ENCODE results near the gene AFDN. TPM values are rescaled to one million over a fixed set of nuclear protein-coding genes. Genes with fewer than 3 reads are reported as not detected.

The AFDN gene
- total RNA-seq, 1 donor from 2014 or later, result 162 TPM

DNA sequence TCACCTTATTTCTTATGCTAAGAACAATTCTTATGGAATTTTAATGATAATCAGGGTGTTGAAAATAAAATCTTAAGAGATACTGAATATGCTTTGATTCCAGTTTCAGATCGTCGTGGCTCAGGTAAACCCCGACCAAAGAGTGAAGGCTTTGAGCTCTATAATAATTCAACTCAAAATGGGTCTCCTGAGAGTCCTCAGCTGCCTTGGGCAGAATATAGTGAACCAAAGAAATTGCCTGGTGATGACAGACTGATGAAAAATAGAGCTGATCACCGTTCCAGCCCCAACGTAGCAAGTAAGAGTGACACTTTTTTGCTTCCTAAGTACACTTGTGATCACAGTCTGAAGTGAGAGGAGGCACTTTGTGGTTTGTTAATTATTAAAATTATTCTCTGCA, 119.9 kb downstream of the AFDN start:
- no peaks in the 10 kb centered on the region for H3K9me3 ChIP-seq
- H3K4me1 ChIP-seq, result no peaks in the 10 kb centered on the region
- H3K27ac ChIP-seq, result no peak overlapping the region
- H3K36me3 ChIP-seq, result peaks cover 0 to 81% of the 10 kb centered on the region in 2 donors
- H3K4me3 ChIP-seq, result no peak overlapping the region
- intact Hi-C loops (cut with DNase I), result no loop called here
- no peaks in the 10 kb centered on the region for H3K27me3 ChIP-seq
- DNase-seq (ENCODE audit: extremely low spot score in 2 of 2), result no peak
- TF ChIP-seq CTCF (IDR thresholded peaks at IDR 0.05) (no peak), POLR2A (IDR thresholded peaks at IDR 0.05) (no peak), POLR2AphosphoS5 (IDR thresholded peaks at IDR 0.05; ENCODE audit: insufficient read depth in 1 of 2, low read depth in 1 of 2) (no peak)

GRCh38 chr6:167947716-167948115, 121.0 kb downstream of the AFDN start:
- Histone ChIP-seq H3K4me3 (no peak overlapping the region), H3K27me3 (no peaks in the 10 kb centered on the region), H3K36me3 (peaks cover 0 to 89% of the 10 kb centered on the region in 2 donors), H3K9me3 (no peaks in the 10 kb centered on the region), H3K4me1 (no peaks in the 10 kb centered on the region), H3K27ac (no peak overlapping the region)
- DNase-seq (ENCODE audit: extremely low spot score in 2 of 2), result no peak
- TF ChIP-seq POLR2A (IDR thresholded peaks at IDR 0.05) (no peak), CTCF (IDR thresholded peaks at IDR 0.05) (no peak), POLR2AphosphoS5 (IDR thresholded peaks at IDR 0.05; ENCODE audit: insufficient read depth in 1 of 2, low read depth in 1 of 2) (no peak)
- intact Hi-C loops (cut with DNase I), result no loop called here

DNA sequence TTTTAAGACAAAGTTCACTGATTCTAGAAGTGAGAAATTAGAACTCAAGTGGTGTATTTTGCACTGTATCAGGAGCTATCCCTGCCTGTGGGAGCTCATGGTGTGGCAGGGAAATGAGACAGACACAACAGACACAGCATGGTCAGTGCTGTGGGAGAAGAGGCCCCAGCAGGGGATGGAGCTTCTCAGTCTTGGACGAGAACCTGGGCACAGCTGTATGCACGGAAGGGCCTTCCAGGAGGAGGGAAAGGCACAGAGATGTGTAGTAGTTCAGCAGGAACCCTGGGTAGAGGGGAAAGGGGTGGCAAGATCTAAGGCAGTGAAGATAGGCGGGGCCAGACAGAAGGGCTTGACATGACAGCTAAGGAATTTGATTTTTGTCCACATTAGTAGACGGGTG, 122.0 kb downstream of the AFDN start:
- H3K4me3 ChIP-seq, result no peak overlapping the region
- peaks cover 0 to 84% of the 10 kb centered on the region in 2 donors for H3K36me3 ChIP-seq
- no peaks in the 10 kb centered on the region for H3K9me3 ChIP-seq
- DNase-seq (ENCODE audit: extremely low spot score in 2 of 2), result no peak
- no peaks in the 10 kb centered on the region for H3K4me1 ChIP-seq
- TF ChIP-seq POLR2A (IDR thresholded peaks at IDR 0.05), result no peak
- TF ChIP-seq CTCF (IDR thresholded peaks at IDR 0.05), result no peak
- no peak for TF ChIP-seq POLR2AphosphoS5 (IDR thresholded peaks at IDR 0.05; ENCODE audit: insufficient read depth in 1 of 2, low read depth in 1 of 2)
- no peaks in the 10 kb centered on the region for H3K27me3 ChIP-seq
- H3K27ac ChIP-seq, result no peak overlapping the region
- intact Hi-C loops (cut with DNase I), result no loop called here

GRCh38 chr6:167949121-167949684, 122.5 kb downstream of the AFDN start:
- H3K27ac ChIP-seq, result no peak overlapping the region
- no peaks in the 10 kb centered on the region for H3K27me3 ChIP-seq
- TF ChIP-seq POLR2AphosphoS5 (IDR thresholded peaks at IDR 0.05; ENCODE audit: insufficient read depth in 1 of 2, low read depth in 1 of 2) (no peak), POLR2A (IDR thresholded peaks at IDR 0.05) (no peak), CTCF (IDR thresholded peaks at IDR 0.05) (no peak)
- no peaks in the 10 kb centered on the region for H3K4me1 ChIP-seq
- peaks cover 0 to 79% of the 10 kb centered on the region in 2 donors for H3K36me3 ChIP-seq
- H3K4me3 ChIP-seq, result no peak overlapping the region
- intact Hi-C loops (cut with DNase I), result no loop called here
- no peaks in the 10 kb centered on the region for H3K9me3 ChIP-seq
- DNase-seq (ENCODE audit: extremely low spot score in 2 of 2), result no peak

- no peaks in the 10 kb centered on the region for H3K4me1 ChIP-seq
- H3K27me3 ChIP-seq, result no peaks in the 10 kb centered on the region
- DNase-seq (ENCODE audit: extremely low spot score in 2 of 2), result no peak
- H3K36me3 ChIP-seq, result peaks cover 0 to 55% of the 10 kb centered on the region in 2 donors
- TF ChIP-seq CTCF (IDR thresholded peaks at IDR 0.05) (no peak), POLR2AphosphoS5 (IDR thresholded peaks at IDR 0.05; ENCODE audit: insufficient read depth in 1 of 2, low read depth in 1 of 2) (no peak), POLR2A (IDR thresholded peaks at IDR 0.05) (no peak)
- intact Hi-C loops (cut with DNase I), result no loop called here
- no peaks in the 10 kb centered on the region for H3K9me3 ChIP-seq
- no peak overlapping the region for H3K4me3 ChIP-seq
- H3K27ac ChIP-seq, result no peak overlapping the region
Measured at GRCh38 chr6:167951781-167952511, 125.2 kb downstream of the AFDN start.

Data from vagina (tissue), 2 donors.